ENCODE results near the gene RBCK1. TPM values are rescaled to one million over a fixed set of nuclear protein-coding genes. Genes with fewer than 3 reads are reported as not detected.

RBCK1 gene
- total RNA-seq, 1 donor from 2014 or later, result 97.6 TPM

- Mint-ChIP-seq H3K4me1 (ENCODE audit: low read depth, unreplicated experiment) (peaks cover 11% of the 10 kb centered on the region), H3K9me3 (ENCODE audit: unreplicated experiment) (peaks cover 10% of the 10 kb centered on the region), H3K27me3 (ENCODE audit: unreplicated experiment) (peaks cover 3% of the 10 kb centered on the region), H3K27ac (ENCODE audit: unreplicated experiment) (no peak overlapping the region), H3K4me3 (ENCODE audit: unreplicated experiment) (no peak overlapping the region), H3K36me3 (ENCODE audit: unreplicated experiment) (peaks cover 4% of the 10 kb centered on the region)
- no peak for TF ChIP-seq CTCF (IDR thresholded peaks at IDR 0.05; ENCODE audit: partially characterized antibody, unreplicated experiment)
- peak; percentile 31 for DNase-seq
Observed at GRCh38 chr20:430091-430999, 22.2 kb downstream of the RBCK1 start.

- no peak for TF ChIP-seq CTCF (IDR thresholded peaks at IDR 0.05; ENCODE audit: partially characterized antibody, unreplicated experiment)
- Mint-ChIP-seq H3K9me3 (ENCODE audit: unreplicated experiment) (peaks cover 10% of the 10 kb centered on the region), H3K4me3 (ENCODE audit: unreplicated experiment) (no peak overlapping the region), H3K27ac (ENCODE audit: unreplicated experiment) (no peak overlapping the region), H3K36me3 (ENCODE audit: unreplicated experiment) (peaks cover 8% of the 10 kb centered on the region), H3K4me1 (ENCODE audit: low read depth, unreplicated experiment) (peaks cover 13% of the 10 kb centered on the region), H3K27me3 (ENCODE audit: unreplicated experiment) (peaks cover 3% of the 10 kb centered on the region)
- DNase-seq, result peak; percentile 62
Observed at GRCh38 chr20:431012-431904, 23.2 kb downstream of the RBCK1 start.

- peaks cover 8% of the 10 kb centered on the region for H3K9me3 Mint-ChIP-seq (ENCODE audit: unreplicated experiment)
- H3K36me3 Mint-ChIP-seq (ENCODE audit: unreplicated experiment), result peaks cover 8% of the 10 kb centered on the region
- H3K27ac Mint-ChIP-seq (ENCODE audit: unreplicated experiment), result no peak overlapping the region
- peaks cover 3% of the 10 kb centered on the region for H3K27me3 Mint-ChIP-seq (ENCODE audit: unreplicated experiment)
- TF ChIP-seq CTCF (IDR thresholded peaks at IDR 0.05; ENCODE audit: partially characterized antibody, unreplicated experiment), result no peak
- no peak for DNase-seq
- H3K4me3 Mint-ChIP-seq (ENCODE audit: unreplicated experiment), result no peak overlapping the region
- peaks cover 13% of the 10 kb centered on the region for H3K4me1 Mint-ChIP-seq (ENCODE audit: low read depth, unreplicated experiment)
Observed at GRCh38 chr20:432208-432607, 24.1 kb downstream of the RBCK1 start.

- H3K4me1 Mint-ChIP-seq (ENCODE audit: low read depth, unreplicated experiment), result peaks cover 13% of the 10 kb centered on the region
- H3K27ac Mint-ChIP-seq (ENCODE audit: unreplicated experiment), result no peak overlapping the region
- DNase-seq, result no peak
- peaks cover 3% of the 10 kb centered on the region for H3K27me3 Mint-ChIP-seq (ENCODE audit: unreplicated experiment)
- no peak for TF ChIP-seq CTCF (IDR thresholded peaks at IDR 0.05; ENCODE audit: partially characterized antibody, unreplicated experiment)
- H3K36me3 Mint-ChIP-seq (ENCODE audit: unreplicated experiment), result peaks cover 12% of the 10 kb centered on the region
- H3K9me3 Mint-ChIP-seq (ENCODE audit: unreplicated experiment), result peaks cover 8% of the 10 kb centered on the region
- H3K4me3 Mint-ChIP-seq (ENCODE audit: unreplicated experiment), result no peak overlapping the region
Observed at GRCh38 chr20:432677-433299, 24.7 kb downstream of the RBCK1 start.

Measured in glutamatergic neuron (in vitro differentiated cells).